Activated CD4-positive, alpha-beta T cell treated with anti-CD3 and anti-CD28 coated beads, Interleukin-2, amount 10 ng/mL, durations not matched to agents 24 days and 14 days (primary cell): ENCODE data around the gene KRT79. TPM values are rescaled to one million over a fixed set of nuclear protein-coding genes. Genes with fewer than 3 reads are reported as not detected.

Experiments used
- DNase-seq: peaks from one replicate; pipeline ENCODE4 v3.0.0; 2022
- H3K27ac Mint-ChIP-seq: one replicate; pipeline ENCODE4 v1.8.0; 2022; ENCODE audit warnings: mild to moderate bottlenecking, mixed read lengths
- H3K27me3 Mint-ChIP-seq: one replicate; pipeline ENCODE4 v1.8.0; 2022; ENCODE audit warnings: mixed read lengths
- H3K36me3 Mint-ChIP-seq: one replicate; pipeline ENCODE4 v1.8.0; 2022; ENCODE audit warnings: low read depth, mild to moderate bottlenecking, mixed read lengths
- H3K4me1 Mint-ChIP-seq: one replicate; pipeline ENCODE4 v1.8.0; 2021; ENCODE audit warnings: mixed read lengths
- H3K4me3 Mint-ChIP-seq: one replicate; pipeline ENCODE4 v1.8.0; 2022; ENCODE audit warnings: mild to moderate bottlenecking, moderate library complexity, mixed read lengths
- H3K9me3 Mint-ChIP-seq: one replicate; pipeline ENCODE4 v1.8.0; 2021; ENCODE audit warnings: mixed read lengths
- intact Hi-C: fragments of 100-400 bp; cut with micrococcal nuclease; formaldehyde crosslinking; loops from one replicate; pipeline ENCODE4 v1.15.1; 2023
- total RNA-seq: library from RNA; stranded (reverse); gene quantifications from 2 replicates; pipeline ENCODE4 v1.2.3, GENCODE V29; 2022

The KRT79 gene
- total RNA-seq, 1 donor from 2014 or later, result not detected

- H3K9me3 Mint-ChIP-seq, result no peaks in the 10 kb centered on the region
- intact Hi-C loops, result no loop called here
- H3K27me3 Mint-ChIP-seq, result peaks cover 12% of the 10 kb centered on the region
- no peaks in the 10 kb centered on the region for H3K4me1 Mint-ChIP-seq
- no peak overlapping the region for H3K4me3 Mint-ChIP-seq
- no peaks in the 10 kb centered on the region for H3K36me3 Mint-ChIP-seq
- DNase-seq, result no peak
- H3K27ac Mint-ChIP-seq, result no peak overlapping the region
Measured at GRCh38 chr12:52782502-52782901, 51.6 kb downstream of the KRT79 start.

GRCh38 chr12:52781399-52782082 lies 52.6 kb downstream of the KRT79 start:
- Mint-ChIP-seq H3K4me1 (no peaks in the 10 kb centered on the region), H3K9me3 (no peaks in the 10 kb centered on the region), H3K4me3 (no peak overlapping the region), H3K27ac (no peak overlapping the region), H3K36me3 (no peaks in the 10 kb centered on the region), H3K27me3 (peaks cover 12% of the 10 kb centered on the region)
- intact Hi-C loops, result no loop called here
- DNase-seq, result no peak

- Mint-ChIP-seq H3K4me3 (no peak overlapping the region), H3K9me3 (no peaks in the 10 kb centered on the region)
Measured at GRCh38 chr12:52779914-52780313, 54.2 kb downstream of the KRT79 start.

GRCh38 chr12:52778833-52779232 lies 55.3 kb downstream of the KRT79 start:
- Mint-ChIP-seq H3K9me3 (no peaks in the 10 kb centered on the region), H3K4me1 (no peaks in the 10 kb centered on the region), H3K27me3 (peaks cover 12% of the 10 kb centered on the region), H3K36me3 (no peaks in the 10 kb centered on the region), H3K4me3 (no peak overlapping the region), H3K27ac (no peak overlapping the region)
- intact Hi-C loops, result no loop called here
- no peak for DNase-seq

More at GRCh38 chr12:52779914-52780313, 54.2 kb downstream of the KRT79 start:
- Mint-ChIP-seq H3K27ac (no peak overlapping the region), H3K36me3 (no peaks in the 10 kb centered on the region), H3K4me1 (no peaks in the 10 kb centered on the region), H3K27me3 (peaks cover 14% of the 10 kb centered on the region)
- no peak for DNase-seq
- intact Hi-C loops, result no loop called here

GRCh38 chr12:52777566-52777965 lies 56.5 kb downstream of the KRT79 start:
- H3K4me1 Mint-ChIP-seq, result no peaks in the 10 kb centered on the region
- H3K9me3 Mint-ChIP-seq, result no peaks in the 10 kb centered on the region
- H3K27me3 Mint-ChIP-seq, result peaks cover 11% of the 10 kb centered on the region
- no peaks in the 10 kb centered on the region for H3K36me3 Mint-ChIP-seq
- no peak overlapping the region for H3K4me3 Mint-ChIP-seq
- H3K27ac Mint-ChIP-seq, result no peak overlapping the region
- intact Hi-C loops, result no loop called here
- no peak for DNase-seq

- no peak within 1 kb of the TSS for H3K27ac Mint-ChIP-seq
- intact Hi-C loops, result no loop called here
- peaks cover 9% of the 10 kb centered on the region for H3K27me3 Mint-ChIP-seq
- DNase-seq, result no peak
- no peaks in the 10 kb centered on the region for H3K36me3 Mint-ChIP-seq
- no peaks in the 10 kb centered on the region for H3K4me1 Mint-ChIP-seq
- H3K4me3 Mint-ChIP-seq, result no peak within 1 kb of the TSS
- no peaks in the 10 kb centered on the region for H3K9me3 Mint-ChIP-seq
Measured at GRCh38 chr12:52776913-52777395, 57.2 kb downstream of the KRT79 start, which contains the start of gene KRT76. Gene KRT76 (minus strand): TSS chr12:52777345. CDS start chr12:52777291, 54 bp downstream.

- no peaks in the 10 kb centered on the region for H3K4me1 Mint-ChIP-seq
Measured at GRCh38 chr12:52776435-52776834, 57.7 kb downstream of the KRT79 start.

GRCh38 chr12:52774629-52775250 lies 59.4 kb downstream of the KRT79 start:
- Mint-ChIP-seq H3K27me3 (peaks cover 5% of the 10 kb centered on the region), H3K4me3 (no peak overlapping the region), H3K9me3 (no peaks in the 10 kb centered on the region), H3K4me1 (no peaks in the 10 kb centered on the region), H3K36me3 (no peaks in the 10 kb centered on the region), H3K27ac (no peak overlapping the region)
- intact Hi-C loops, result no loop called here
- DNase-seq, result no peak

More at GRCh38 chr12:52776435-52776834, 57.7 kb downstream of the KRT79 start:
- H3K27me3 Mint-ChIP-seq, result peaks cover 7% of the 10 kb centered on the region
- no peak overlapping the region for H3K4me3 Mint-ChIP-seq
- DNase-seq, result no peak
- intact Hi-C loops, result no loop called here
- no peaks in the 10 kb centered on the region for H3K36me3 Mint-ChIP-seq
- no peaks in the 10 kb centered on the region for H3K9me3 Mint-ChIP-seq
- H3K27ac Mint-ChIP-seq, result no peak overlapping the region

- no peak overlapping the region for H3K4me3 Mint-ChIP-seq
- DNase-seq, result no peak
Measured at GRCh38 chr12:52772772-52773171, 61.3 kb downstream of the KRT79 start.

GRCh38 chr12:52772188-52772587 lies 61.9 kb downstream of the KRT79 start:
- DNase-seq, result no peak
- Mint-ChIP-seq H3K9me3 (no peaks in the 10 kb centered on the region), H3K27me3 (peaks cover 5% of the 10 kb centered on the region), H3K4me1 (no peaks in the 10 kb centered on the region), H3K36me3 (no peaks in the 10 kb centered on the region), H3K27ac (no peak overlapping the region), H3K4me3 (no peak overlapping the region)
- intact Hi-C loops, result no loop called here

More at GRCh38 chr12:52772772-52773171, 61.3 kb downstream of the KRT79 start:
- intact Hi-C loops, result no loop called here
- no peaks in the 10 kb centered on the region for H3K9me3 Mint-ChIP-seq
- H3K4me1 Mint-ChIP-seq, result no peaks in the 10 kb centered on the region
- H3K36me3 Mint-ChIP-seq, result no peaks in the 10 kb centered on the region
- H3K27ac Mint-ChIP-seq, result no peak overlapping the region
- peaks cover 5% of the 10 kb centered on the region for H3K27me3 Mint-ChIP-seq

GRCh38 chr12:52771505-52771904 lies 62.6 kb downstream of the KRT79 start:
- Mint-ChIP-seq H3K4me3 (no peak overlapping the region), H3K36me3 (no peaks in the 10 kb centered on the region), H3K4me1 (no peaks in the 10 kb centered on the region), H3K9me3 (no peaks in the 10 kb centered on the region), H3K27me3 (peaks cover 5% of the 10 kb centered on the region), H3K27ac (no peak overlapping the region)
- intact Hi-C loops, result no loop called here
- no peak for DNase-seq

Other genes starting within 250 kb of the KRT79 start
- gene KRT72, start 232.8 kb downstream of the KRT79 start, total RNA-seq, result 0.09 TPM in 1 of 2 replicates, not detected in the other
- 0.09 TPM in 1 of 2 replicates, not detected in the other for gene KRT73, start 215.8 kb downstream of the KRT79 start, total RNA-seq
- gene KRT2, start 182.1 kb downstream of the KRT79 start, total RNA-seq, result not detected in 2 replicates
- gene KRT1, start 153.9 kb downstream of the KRT79 start, total RNA-seq, result not detected in 2 replicates
- not detected in 2 replicates for gene KRT77, start 130.8 kb downstream of the KRT79 start, total RNA-seq
- gene KRT76, start 57.0 kb downstream of the KRT79 start, total RNA-seq, result not detected in 2 replicates
- 0.14 TPM in 2 replicates for gene KRT3, start 38.2 kb downstream of the KRT79 start, total RNA-seq
- gene KRT4, start 20.2 kb downstream of the KRT79 start, total RNA-seq, result not detected in 2 replicates
- gene KRT78, start 14.7 kb upstream of the KRT79 start, total RNA-seq, result not detected in 2 replicates
- 0.51 TPM in 1 of 2 replicates, not detected in the other for gene KRT8, start 70.8 kb upstream of the KRT79 start, total RNA-seq
- gene KRT18, start 114.8 kb upstream of the KRT79 start, total RNA-seq, result 2.4 and 2.7 TPM in 2 replicates
- gene EIF4B, start 172.1 kb upstream of the KRT79 start, total RNA-seq, result 500 and 521 TPM in 2 replicates
- gene TNS2, start 215.8 kb upstream of the KRT79 start, total RNA-seq, result 1.8 and 2.3 TPM in 2 replicates
- gene SPRYD3, start 245.1 kb upstream of the KRT79 start, total RNA-seq, result 35.6 TPM in 2 replicates